H1 (cell line): ENCODE results near the gene FOXO1. TPM values are rescaled to one million over a fixed set of nuclear protein-coding genes. Genes with fewer than 3 reads are reported as not detected.

Experiments
- ASH2L ChIP-seq: fragments of 200-600, 300-600 bp; sonication (generic); IDR thresholded peaks from one replicate; pipeline ENCODE4 v1.7.1; 2017; ENCODE audit warnings: low read length
- ATF3 ChIP-seq: IDR thresholded peaks from 2 replicates; pipeline ENCODE4 v1.6.1; 2011; ENCODE audit warnings: low read depth, mild to moderate bottlenecking, low read length; ENCODE audit not compliant: insufficient read depth
- BACH1 ChIP-seq: IDR thresholded peaks from 2 replicates; pipeline ENCODE4 v1.6.1; 2012; ENCODE audit warnings: low read length, improper control_type of control experiment
- BCL11A ChIP-seq, 2 experiments: IDR thresholded peaks; one replicate each; pipeline ENCODE4 v1.6.1; 2011; ENCODE audit warnings: low read depth in 2 of 2, low read length in 2 of 2, mild to moderate bottlenecking in 2 of 2
- EGR1 ChIP-seq: IDR thresholded peaks from 2 replicates; pipeline ENCODE4 v1.6.1; 2011; ENCODE audit warnings: low read depth, low read length, borderline replicate concordance
- EP300 ChIP-seq, 2 experiments: IDR thresholded peaks; 1 replicate in 1 of 2; 2 replicates in 1 of 2; pipeline ENCODE4 v1.6.1; 2011 to 2012; ENCODE audit warnings: low read depth in 2 of 2, low read length in 2 of 2, mild to moderate bottlenecking in 2 of 2, borderline replicate concordance in 1 of 2, inconsistent platforms in 1 of 2, moderate library complexity in 1 of 2
- GABPA ChIP-seq: IDR thresholded peaks from 2 replicates; pipeline ENCODE4 v1.6.1; 2011; ENCODE audit warnings: mild to moderate bottlenecking, low read length, moderate library complexity, borderline replicate concordance; ENCODE audit not compliant: insufficient read depth
- GTF2F1 ChIP-seq: IDR thresholded peaks from 2 replicates; pipeline ENCODE4 v1.6.1; 2012; ENCODE audit warnings: low read depth, low read length, improper control_type of control experiment, borderline replicate concordance
- HDAC6 ChIP-seq: IDR thresholded peaks from one replicate; pipeline ENCODE4 v1.7.1; 2012; ENCODE audit warnings: low read depth, mild to moderate bottlenecking, inconsistent platforms, low read length, moderate library complexity
- JUND ChIP-seq: IDR thresholded peaks from 2 replicates; pipeline ENCODE4 v1.6.1; 2011; ENCODE audit warnings: mild to moderate bottlenecking, improper control_type of control experiment, low read length
- KDM1A ChIP-seq: fragments of 200-600, 300-600 bp; sonication (generic); IDR thresholded peaks from 2 replicates; pipeline ENCODE4 v1.7.1; 2016; ENCODE audit warnings: mild to moderate bottlenecking, low read length, borderline replicate concordance
- KDM4A ChIP-seq: IDR thresholded peaks from one replicate; pipeline ENCODE4 v1.7.1; 2012; ENCODE audit warnings: low read depth, mild to moderate bottlenecking, moderate library complexity, low read length, inconsistent platforms; ENCODE audit not compliant: severe bottlenecking
- MAFK ChIP-seq: IDR thresholded peaks from 2 replicates; pipeline ENCODE4 v1.6.1; 2012; ENCODE audit warnings: low read depth, mild to moderate bottlenecking, improper control_type of control experiment, low read length
- POLR2A ChIP-seq, 2 experiments: IDR thresholded peaks; 1 replicate in 1 of 2; 2 replicates in 1 of 2; pipeline ENCODE4 v1.6.1; 2011; ENCODE audit warnings: low read depth in 2 of 2, low read length in 2 of 2, mild to moderate bottlenecking in 2 of 2; ENCODE audit errors: control extremely low read depth in 1 of 2
- POU5F1 ChIP-seq: IDR thresholded peaks from 2 replicates; pipeline ENCODE4 v1.6.1; 2011; ENCODE audit warnings: low read depth, mild to moderate bottlenecking, low read length, moderate library complexity
- RBBP5 ChIP-seq: IDR thresholded peaks from 2 replicates; pipeline ENCODE4 v1.7.1; 2012; ENCODE audit warnings: low read depth, mild to moderate bottlenecking, inconsistent platforms, low read length, moderate library complexity, borderline replicate concordance
- SP1 ChIP-seq: IDR thresholded peaks from 2 replicates; pipeline ENCODE4 v1.6.1; 2011; ENCODE audit warnings: low read depth, low read length
- SP2 ChIP-seq: IDR thresholded peaks from 2 replicates; pipeline ENCODE4 v1.6.1; 2012; ENCODE audit warnings: mild to moderate bottlenecking, low read length, inconsistent platforms
- SP4 ChIP-seq: IDR thresholded peaks from 2 replicates; pipeline ENCODE4 v1.6.1; 2012; ENCODE audit warnings: low read length, inconsistent platforms
- YY1 ChIP-seq: IDR thresholded peaks from 2 replicates; pipeline ENCODE4 v1.6.1; 2011; ENCODE audit warnings: low read depth, mild to moderate bottlenecking, low read length
- ZNF274 ChIP-seq: IDR thresholded peaks from 2 replicates; pipeline ENCODE4 v1.7.0; 2012; ENCODE audit warnings: low read length, borderline replicate concordance; ENCODE audit errors: extremely low read depth
- polyA plus RNA-seq, 7 experiments: library from polyadenylated mRNA; depleted of rRNA in 3 of 7; stranded (reverse) in 5 of 7; unstranded in 2 of 7; fragments of >200 nt in 5 of 7; fragments of 200-250 nt in 2 of 7; gene quantifications; 1 replicate in 5 of 7; 2 replicates in 1 of 7; 4 replicates in 1 of 7; pipeline versions ENCODE4 v1.2.1 to v1.2.3, GENCODE V29; 2011 to 2013; ENCODE audit warnings: missing spikeins in 2 of 7, mixed read lengths in 2 of 7
- total RNA-seq: library from RNA; stranded (reverse); fragmentation: NEBNext Ultra II Directional; extraction: Animal tissue kit (Norgen Biotek cat#: 25700); gene quantifications from 2 replicates; pipeline ENCODE4 v1.2.1, GENCODE V29; 2021
- TF ChIP-seq, protein P1 (sequence below), 3 experiments: IDR thresholded peaks; 1 replicate in 2 of 3; 2 replicates in 1 of 3; pipeline versions ENCODE4 v1.5.1 to v1.6.1; 2011; ENCODE audit warnings: low read length in 3 of 3, mild to moderate bottlenecking in 3 of 3, inconsistent platforms in 2 of 3, low read depth in 1 of 3, moderate library complexity in 1 of 3; ENCODE audit not compliant: insufficient read depth in 1 of 3; ENCODE audit errors: control extremely low read depth in 1 of 3

FOXO1 gene
- total and polyA plus RNA-seq, 2 of the 8 experiments (the other 6 are each of a cell fraction or from before 2014, with no cell fraction given): 35.3 to 56.9 TPM

GRCh38 chr13:40666045-40666932 lies at the start of gene FOXO1 (continued):
- TF ChIP-seq SP4 (no peak), YY1 (no peak), SP2 (no peak; the same call in 1 of the 2 replicates), POU5F1 (no peak), MAFK (no peak), ATF3 (no peak), BACH1 (peak; percentile 71), JUND (no peak), HDAC6 (no peak), EGR1 (no peak), GABPA (no peak), SP1 (0 out of 2 replicates have a peak, but pooled peaks have one; percentile 11), EP300 (IDR thresholded peaks at IDR 0.05; ENCODE audit: borderline replicate concordance in 1 of 2, low read depth in 2 of 2, low read length in 2 of 2) (no peak), POLR2A (IDR thresholded peaks at IDR 0.05; ENCODE audit: control extremely low read depth in 1 of 2, low read depth in 2 of 2, low read length in 2 of 2) (peak; percentile 51 to 80), KDM1A (no peak), RBBP5 (no peak), GTF2F1 (no peak), KDM4A (peak; percentile 61), BCL11A (IDR thresholded peaks at IDR 0.05; ENCODE audit: low read depth in 2 of 2, low read length in 2 of 2) (no peak), ASH2L (peak; percentile 63), ZNF274 (no peak)
- TF ChIP-seq, protein P1, sequence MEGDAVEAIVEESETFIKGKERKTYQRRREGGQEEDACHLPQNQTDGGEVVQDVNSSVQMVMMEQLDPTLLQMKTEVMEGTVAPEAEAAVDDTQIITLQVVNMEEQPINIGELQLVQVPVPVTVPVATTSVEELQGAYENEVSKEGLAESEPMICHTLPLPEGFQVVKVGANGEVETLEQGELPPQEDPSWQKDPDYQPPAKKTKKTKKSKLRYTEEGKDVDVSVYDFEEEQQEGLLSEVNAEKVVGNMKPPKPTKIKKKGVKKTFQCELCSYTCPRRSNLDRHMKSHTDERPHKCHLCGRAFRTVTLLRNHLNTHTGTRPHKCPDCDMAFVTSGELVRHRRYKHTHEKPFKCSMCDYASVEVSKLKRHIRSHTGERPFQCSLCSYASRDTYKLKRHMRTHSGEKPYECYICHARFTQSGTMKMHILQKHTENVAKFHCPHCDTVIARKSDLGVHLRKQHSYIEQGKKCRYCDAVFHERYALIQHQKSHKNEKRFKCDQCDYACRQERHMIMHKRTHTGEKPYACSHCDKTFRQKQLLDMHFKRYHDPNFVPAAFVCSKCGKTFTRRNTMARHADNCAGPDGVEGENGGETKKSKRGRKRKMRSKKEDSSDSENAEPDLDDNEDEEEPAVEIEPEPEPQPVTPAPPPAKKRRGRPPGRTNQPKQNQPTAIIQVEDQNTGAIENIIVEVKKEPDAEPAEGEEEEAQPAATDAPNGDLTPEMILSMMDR (IDR thresholded peaks at IDR 0.05; ENCODE audit: control extremely low read depth in 1 of 3, insufficient read depth in 1 of 3, low read depth in 1 of 3, low read length in 3 of 3): no peak
